HCT116 (cell line): ENCODE results near the gene C15orf39. TPM values are rescaled to one million over a fixed set of nuclear protein-coding genes. Genes with fewer than 3 reads are reported as not detected.

Source experiments
- ATAC-seq: fragments of 200-7000 bp; cut with Tn5 transposase; 2 replicates; pipeline ENCODE4 v1.9.1; 2020; ENCODE audit warnings: mild to moderate bottlenecking, moderate library complexity
- BruUV-seq: library from RNA; stranded (reverse); fragments of 400-500 nt; replicated peaks from 2 replicates; lab custom pipeline; 2021; lab: Mats Ljungman, UMichigan
- CTCF ChIA-PET: fragments of 300-600 bp; sonication (Branson Sonifier 250); formaldehyde crosslinking; loops from one replicate; lab custom pipeline; 2021; ENCODE audit warnings: antibody characterized with exemption; lab: Charles Lee
- POLR2A ChIA-PET: fragments of 300-600, 350-600 bp; sonication (Branson Sonifier 250); formaldehyde crosslinking; loops from one replicate; lab custom pipeline; 2021; ENCODE audit warnings: antibody characterized with exemption; lab: Charles Lee
- RAD21 ChIA-PET, 2 experiments: fragments of 300-600 bp; sonication (Branson Sonifier 250); formaldehyde crosslinking; loops; one replicate each; lab custom pipeline; 2023; ENCODE audit warnings: low total read pairs in 2 of 2; ENCODE audit not compliant: uncharacterized antibody in 2 of 2, unreplicated experiment in 2 of 2, low non-redundant PET in 1 of 2; lab: Charles Lee
- DNase-seq: peaks from one replicate; pipeline ENCODE4 v3.0.0-alpha.2; 2010; ENCODE audit warnings: low read depth, low spot score
- H2AFZ ChIP-seq: fragments of 200-600 bp; shearing (Covaris generic), sonication (generic); 2 replicates; pipeline ENCODE4 v1.6.1; 2017; ENCODE audit warnings: low read depth, mixed run types, mixed read lengths, antibody characterized with exemption, low read length; ENCODE audit not compliant: poor library complexity, severe bottlenecking
- H3K27ac ChIP-seq: 2 replicates; pipeline ENCODE4 v1.5.1; 2012; ENCODE audit warnings: low read depth, low read length
- H3K27me3 ChIP-seq: fragments of 200-600 bp; sonication (generic); 2 replicates; pipeline ENCODE4 v1.6.1; 2016; ENCODE audit warnings: mixed run types, low read length, mixed read lengths; ENCODE audit not compliant: insufficient read depth
- H3K36me3 ChIP-seq, 2 experiments: fragments of 200-500 bp in 1 of 2; fragments of 200-600 bp in 1 of 2; sonication (Bioruptor generic) in 1 of 2; sonication (generic) in 1 of 2; 2 replicates each; pipeline versions ENCODE4 v1.5.1 to v1.6.1; 2014 to 2016; ENCODE audit warnings: low read length in 2 of 2, inconsistent platforms in 1 of 2, mixed read lengths in 1 of 2, mixed run types in 1 of 2; ENCODE audit not compliant: insufficient read depth in 2 of 2, control insufficient read depth in 1 of 2
- H3K4me1 ChIP-seq, 2 experiments: fragments of 200-600 bp in 1 of 2; sonication (generic) in 1 of 2; 2 replicates each; pipeline versions ENCODE4 v1.5.1 to v1.6.1; 2012 to 2017; ENCODE audit warnings: low read length in 2 of 2, inconsistent platforms in 1 of 2, mild to moderate bottlenecking in 1 of 2, mixed read lengths in 1 of 2, mixed run types in 1 of 2, moderate library complexity in 1 of 2; ENCODE audit not compliant: insufficient read depth in 2 of 2, control insufficient read depth in 1 of 2
- H3K4me2 ChIP-seq: fragments of 200-600 bp; sonication (generic); 2 replicates; pipeline ENCODE4 v1.6.1; 2017; ENCODE audit warnings: mixed run types, low read length, mixed read lengths
- H3K4me3 ChIP-seq, 2 experiments: fragments of 200-600 bp in 1 of 2; sonication (generic) in 1 of 2; replicated peaks in 1 of 2; 2 replicates each; pipeline ENCODE4 v1.5.1; 2011 to 2016; ENCODE audit warnings: low read length in 2 of 2, control low read depth in 1 of 2, low read depth in 1 of 2, mild to moderate bottlenecking in 1 of 2, mixed read lengths in 1 of 2, mixed run types in 1 of 2
- H3K79me2 ChIP-seq: fragments of 200-600 bp; sonication (generic); 2 replicates; pipeline ENCODE4 v1.6.1; 2017; ENCODE audit warnings: mild to moderate bottlenecking, mixed run types, low read length, moderate library complexity, mixed read lengths; ENCODE audit not compliant: insufficient read depth
- H3K9ac ChIP-seq: fragments of 200-600 bp; sonication (generic); 2 replicates; pipeline ENCODE4 v1.6.1; 2016; ENCODE audit warnings: low read length, mixed read lengths
- H3K9me2 ChIP-seq: fragments of 200-600 bp; sonication (generic), shearing (Covaris generic); 2 replicates; pipeline ENCODE4 v1.6.1; 2017; ENCODE audit warnings: mixed run types, mild to moderate bottlenecking, moderate library complexity; ENCODE audit not compliant: insufficient read depth
- H3K9me3 ChIP-seq, 2 experiments: fragments of 200-500 bp in 1 of 2; fragments of 200-600 bp in 1 of 2; sonication (Bioruptor generic) in 1 of 2; sonication (generic) in 1 of 2; 2 replicates each; pipeline ENCODE4 v1.6.1; 2014 to 2017; ENCODE audit warnings: low read length in 2 of 2, mixed read lengths in 2 of 2, inconsistent platforms in 1 of 2, low read depth in 1 of 2, mild to moderate bottlenecking in 1 of 2, mixed run types in 1 of 2, moderate library complexity in 1 of 2; ENCODE audit not compliant: control insufficient read depth in 1 of 2, insufficient read depth in 1 of 2
- H4K20me1 ChIP-seq: fragments of 200-600 bp; sonication (generic), shearing (Covaris generic); 2 replicates; pipeline ENCODE4 v1.6.1; 2017; ENCODE audit warnings: mixed run types, mild to moderate bottlenecking, moderate library complexity; ENCODE audit not compliant: insufficient read depth
- CBX3 ChIP-seq: IDR thresholded peaks from 2 replicates; pipeline ENCODE4 v1.6.1; 2012; ENCODE audit warnings: low read depth
- CEBPB ChIP-seq: IDR thresholded peaks from 2 replicates; pipeline ENCODE4 v1.6.1; 2012; ENCODE audit warnings: low read depth
- CTCF ChIP-seq, 3 experiments: fragments of 200-600 bp in 1 of 3; sonication (generic) in 1 of 3; IDR thresholded peaks in 2 of 3; conservative IDR thresholded peaks in 1 of 3; 2 replicates each; pipeline ENCODE4 v1.5.1; 2012 to 2017; ENCODE audit warnings: low read depth in 2 of 3, low read length in 2 of 3, antibody characterized with exemption in 1 of 3, borderline replicate concordance in 1 of 3, control low read depth in 1 of 3, mild to moderate bottlenecking in 1 of 3, mixed read lengths in 1 of 3, mixed run types in 1 of 3, moderate library complexity in 1 of 3; ENCODE audit not compliant: insufficient read depth in 1 of 3
- EGR1 ChIP-seq: IDR thresholded peaks from 2 replicates; pipeline ENCODE4 v1.6.1; 2012; ENCODE audit warnings: low read depth
- ELF1 ChIP-seq: IDR thresholded peaks from 2 replicates; pipeline ENCODE4 v1.6.1; 2012; ENCODE audit warnings: low read depth, borderline replicate concordance
- EZH2 ChIP-seq: fragments of 200-600 bp; sonication (generic); IDR thresholded peaks from 2 replicates; pipeline ENCODE4 v1.6.1; 2017; ENCODE audit warnings: antibody characterized with exemption, mixed run types
- EZH2phosphoT487 ChIP-seq: fragments of 200-600 bp; IDR thresholded peaks from 2 replicates; pipeline ENCODE4 v1.6.1; 2018; ENCODE audit warnings: antibody characterized with exemption, borderline replicate concordance
- JUND ChIP-seq: IDR thresholded peaks from 2 replicates; pipeline ENCODE4 v1.6.1; 2012
- MAX ChIP-seq: IDR thresholded peaks from 2 replicates; pipeline ENCODE4 v1.6.1; 2012
- POLR2A ChIP-seq: IDR thresholded peaks from 2 replicates; pipeline ENCODE4 v1.7.0; 2011; ENCODE audit warnings: borderline replicate concordance; ENCODE audit not compliant: insufficient read depth, insufficient read length; ENCODE audit errors: extremely low read depth
- SRF ChIP-seq: IDR thresholded peaks from 2 replicates; pipeline ENCODE4 v1.6.1; 2012; ENCODE audit warnings: low read depth
- TCF7L2 ChIP-seq: IDR thresholded peaks from 2 replicates; pipeline ENCODE4 v1.7.0; 2011; ENCODE audit warnings: borderline replicate concordance, inconsistent platforms; ENCODE audit not compliant: insufficient read depth, insufficient read length; ENCODE audit errors: extremely low read depth
- YY1 ChIP-seq: IDR thresholded peaks from 2 replicates; pipeline ENCODE4 v1.6.1; 2011; ENCODE audit warnings: low read length, low read depth, moderate library complexity, mild to moderate bottlenecking; ENCODE audit not compliant: insufficient replicate concordance; ENCODE audit errors: extremely low read depth
- ZFX ChIP-seq: fragments of 450-650 bp; IDR thresholded peaks from 2 replicates; pipeline ENCODE4 v1.6.1; 2017
- intact Hi-C: fragments of 100-400 bp; cut with micrococcal nuclease; formaldehyde crosslinking; loops from 2 replicates; pipeline ENCODE4 v1.10.0; 2022
- total RNA-seq: library from RNA; stranded (reverse); gene quantifications from one replicate; pipeline ENCODE4 v1.2.1, GENCODE V29; 2021; ENCODE audit not compliant: unreplicated experiment
- TF ChIP-seq, protein P1 (sequence below): IDR thresholded peaks from 2 replicates; pipeline ENCODE4 v1.6.1; 2011; ENCODE audit warnings: mild to moderate bottlenecking, low read length, moderate library complexity; ENCODE audit not compliant: insufficient replicate concordance; ENCODE audit errors: extremely low read depth

Gene C15orf39
- total RNA-seq, 1 experiment from 2014 or later, result 29.3 TPM

GRCh38 chr15:75174729-75175128, 27.0 kb upstream of the C15orf39 start:
- ChIA-PET CTCF (interaction anchor here (0.6 to 1.7 kb wide), 2 partner anchors 12 to 30 kb away, joined by 3 to 5 read pairs; no protein-coding TSS in a partner anchor), POLR2A (interaction anchor here (1.4 kb wide), 1 partner anchor 26 kb away, joined by 4 read pairs; no protein-coding TSS in a partner anchor), RAD21 (interaction anchor here in 1 of 2 experiments (0.9 kb wide), 1 partner anchor 133 kb away, joined by 3 read pairs; no protein-coding TSS in a partner anchor)
- H2AFZ ChIP-seq, result no peak overlapping the region
- H3K36me3 ChIP-seq, result no peaks in the 10 kb centered on the region
- peaks cover 6 to 17% of the 10 kb centered on the region in 2 experiments for H3K4me1 ChIP-seq
- intact Hi-C loops, result no loop called here
- H3K27ac ChIP-seq, result no peak overlapping the region
- TF ChIP-seq YY1 (no peak), POLR2A (no peak), ELF1 (no peak), MAX (no peak), EGR1 (no peak), TCF7L2 (no peak), ZFX (no peak), CEBPB (no peak), CBX3 (no peak), SRF (no peak), JUND (no peak), EZH2phosphoT487 (no peak), CTCF (IDR thresholded peaks at IDR 0.05 in 2 of 3, conservative IDR thresholded peaks at IDR 0.05 in 1 of 3; ENCODE audit: borderline replicate concordance in 1 of 3, insufficient read depth in 1 of 3, low read depth in 2 of 3, low read length in 2 of 3) (no peak), EZH2 (no peak)
- TF ChIP-seq, protein P1, sequence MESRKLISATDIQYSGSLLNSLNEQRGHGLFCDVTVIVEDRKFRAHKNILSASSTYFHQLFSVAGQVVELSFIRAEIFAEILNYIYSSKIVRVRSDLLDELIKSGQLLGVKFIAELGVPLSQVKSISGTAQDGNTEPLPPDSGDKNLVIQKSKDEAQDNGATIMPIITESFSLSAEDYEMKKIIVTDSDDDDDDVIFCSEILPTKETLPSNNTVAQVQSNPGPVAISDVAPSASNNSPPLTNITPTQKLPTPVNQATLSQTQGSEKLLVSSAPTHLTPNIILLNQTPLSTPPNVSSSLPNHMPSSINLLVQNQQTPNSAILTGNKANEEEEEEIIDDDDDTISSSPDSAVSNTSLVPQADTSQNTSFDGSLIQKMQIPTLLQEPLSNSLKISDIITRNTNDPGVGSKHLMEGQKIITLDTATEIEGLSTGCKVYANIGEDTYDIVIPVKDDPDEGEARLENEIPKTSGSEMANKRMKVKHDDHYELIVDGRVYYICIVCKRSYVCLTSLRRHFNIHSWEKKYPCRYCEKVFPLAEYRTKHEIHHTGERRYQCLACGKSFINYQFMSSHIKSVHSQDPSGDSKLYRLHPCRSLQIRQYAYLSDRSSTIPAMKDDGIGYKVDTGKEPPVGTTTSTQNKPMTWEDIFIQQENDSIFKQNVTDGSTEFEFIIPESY, result no peak
- no peaks in the 10 kb centered on the region for H3K79me2 ChIP-seq
- H3K9me3 ChIP-seq, result no peaks in the 10 kb centered on the region
- H3K4me3 ChIP-seq, result no peak overlapping the region
- no peaks in the 10 kb centered on the region for H4K20me1 ChIP-seq
- DNase-seq, result no peak
- H3K9me2 ChIP-seq, result no peaks in the 10 kb centered on the region
- no peak overlapping the region for H3K4me2 ChIP-seq
- H3K9ac ChIP-seq, result no peak overlapping the region
- ATAC-seq, result no peak
- BruUV-seq, result no TSS peak
- no peaks in the 10 kb centered on the region for H3K27me3 ChIP-seq
